ENCODE results near the gene TRAF2. TPM values are rescaled to one million over a fixed set of nuclear protein-coding genes. Genes with fewer than 3 reads are reported as not detected.

Gene TRAF2
- total and polyA plus RNA-seq, 2 of the 13 experiments (the other 11 are each of a cell fraction or from before 2014, with no cell fraction given): 12.4 to 13.6 TPM

- TF ChIP-seq NONO (IDR thresholded peaks at IDR 0.05) (no peak), NONO (CRISPR knock-in tag; conservative IDR thresholded peaks at IDR 0.05) (peak; percentile 62), RAD21 (CRISPR knock-in tag; IDR thresholded peaks at IDR 0.05) (peak; percentile 87), CHD4 (IDR thresholded peaks at IDR 0.05; ENCODE audit: borderline replicate concordance, low read length) (no peak; the same call in 1 of the 2 replicates), ZSCAN12 (CRISPR knock-in tag; IDR thresholded peaks at IDR 0.05) (no peak), ZNF7 (CRISPR knock-in tag; IDR thresholded peaks at IDR 0.05) (no peak), ZNF670 (CRISPR knock-in tag; IDR thresholded peaks at IDR 0.05; ENCODE audit: borderline replicate concordance) (no peak), CENPX (CRISPR knock-in tag; IDR thresholded peaks at IDR 0.05) (no peak), ZBTB38 (CRISPR knock-in tag; IDR thresholded peaks at IDR 0.05) (peak; percentile 75), NCOA1 (CRISPR knock-in tag; IDR thresholded peaks at IDR 0.05) (no peak), ZNF580 (CRISPR knock-in tag; IDR thresholded peaks at IDR 0.05; ENCODE audit: borderline replicate concordance, low read depth) (peak; percentile 75; the same call in 1 of the 2 replicates), HNRNPH1 (optimal IDR thresholded peaks at IDR 0.05; ENCODE audit: low read depth, low read length) (no peak), FOXM1 (CRISPR knock-in tag; IDR thresholded peaks at IDR 0.05) (no peak), HMG20B (CRISPR knock-in tag; conservative IDR thresholded peaks at IDR 0.05) (no peak), ZFP91 (CRISPR knock-in tag; IDR thresholded peaks at IDR 0.05; ENCODE audit: borderline replicate concordance) (peak; percentile 32), ZFYVE20 (CRISPR knock-in tag; IDR thresholded peaks at IDR 0.05; ENCODE audit: borderline replicate concordance, low read depth) (no peak), ARID5B (CRISPR knock-in tag; IDR thresholded peaks at IDR 0.05) (no peak; the same call in 1 of the 2 replicates), KDM1A (CRISPR knock-in tag; IDR thresholded peaks at IDR 0.05) (0 out of 2 replicates have a peak, but pooled peaks have one; percentile 7), ZNF607 (CRISPR knock-in tag; IDR thresholded peaks at IDR 0.05; ENCODE audit: borderline replicate concordance) (peak; percentile 53; the same call in 1 of the 2 replicates)
- TF ChIP-seq, protein P1, sequence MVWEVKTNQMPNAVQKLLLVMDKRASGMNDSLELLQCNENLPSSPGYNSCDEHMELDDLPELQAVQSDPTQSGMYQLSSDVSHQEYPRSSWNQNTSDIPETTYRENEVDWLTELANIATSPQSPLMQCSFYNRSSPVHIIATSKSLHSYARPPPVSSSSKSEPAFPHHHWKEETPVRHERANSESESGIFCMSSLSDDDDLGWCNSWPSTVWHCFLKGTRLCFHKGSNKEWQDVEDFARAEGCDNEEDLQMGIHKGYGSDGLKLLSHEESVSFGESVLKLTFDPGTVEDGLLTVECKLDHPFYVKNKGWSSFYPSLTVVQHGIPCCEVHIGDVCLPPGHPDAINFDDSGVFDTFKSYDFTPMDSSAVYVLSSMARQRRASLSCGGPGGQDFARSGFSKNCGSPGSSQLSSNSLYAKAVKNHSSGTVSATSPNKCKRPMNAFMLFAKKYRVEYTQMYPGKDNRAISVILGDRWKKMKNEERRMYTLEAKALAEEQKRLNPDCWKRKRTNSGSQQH (CRISPR knock-in tag; IDR thresholded peaks at IDR 0.05; ENCODE audit: low read depth): no peak
- TF ChIP-seq, protein P2, sequence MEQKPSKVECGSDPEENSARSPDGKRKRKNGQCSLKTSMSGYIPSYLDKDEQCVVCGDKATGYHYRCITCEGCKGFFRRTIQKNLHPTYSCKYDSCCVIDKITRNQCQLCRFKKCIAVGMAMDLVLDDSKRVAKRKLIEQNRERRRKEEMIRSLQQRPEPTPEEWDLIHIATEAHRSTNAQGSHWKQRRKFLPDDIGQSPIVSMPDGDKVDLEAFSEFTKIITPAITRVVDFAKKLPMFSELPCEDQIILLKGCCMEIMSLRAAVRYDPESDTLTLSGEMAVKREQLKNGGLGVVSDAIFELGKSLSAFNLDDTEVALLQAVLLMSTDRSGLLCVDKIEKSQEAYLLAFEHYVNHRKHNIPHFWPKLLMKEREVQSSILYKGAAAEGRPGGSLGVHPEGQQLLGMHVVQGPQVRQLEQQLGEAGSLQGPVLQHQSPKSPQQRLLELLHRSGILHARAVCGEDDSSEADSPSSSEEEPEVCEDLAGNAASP (CRISPR knock-in tag; IDR thresholded peaks at IDR 0.05; ENCODE audit: borderline replicate concordance): peak; percentile 84; the same call in 1 of the 2 replicates
Measured at GRCh38 chr9:136947955-136948510, 61.7 kb downstream of the TRAF2 start (continued).
